GM19324 (cell line): ENCODE measurements around the gene CES3.
A peak's percentile ranks its signal among the peaks of the same experiment; 100 is the strongest.

Source experiments
- ATAC-seq: cut with Tn5 transposase; IDR thresholded peaks from one replicate; pipeline ENCODE4 v1.9.1; 2021; ENCODE audit warnings: mild to moderate bottlenecking, moderate library complexity; ENCODE audit not compliant: unreplicated experiment, low FRiP score

CES3 gene

GRCh38 chr16:66926171-66926947, 34.7 kb upstream of the CES3 start:
- ATAC-seq, result no peak

GRCh38 chr16:66926961-66927436, 34.1 kb upstream of the CES3 start:
- ATAC-seq, result no peak

- ATAC-seq, result no peak
Measured at GRCh38 chr16:66927918-66928649, 33.0 kb upstream of the CES3 start.

GRCh38 chr16:66928702-66929388, 32.2 kb upstream of the CES3 start:
- ATAC-seq, result no peak

GRCh38 chr16:66930189-66930588, 30.9 kb upstream of the CES3 start:
- no peak for ATAC-seq

- no peak for ATAC-seq
Measured at GRCh38 chr16:66931665-66932064, 29.4 kb upstream of the CES3 start.

GRCh38 chr16:66932076-66932475, 29.0 kb upstream of the CES3 start:
- no peak for ATAC-seq

- ATAC-seq, result no peak
Measured at GRCh38 chr16:66933776-66934137, 27.3 kb upstream of the CES3 start.

- peak; percentile 84 for ATAC-seq
Measured at GRCh38 chr16:66934138-66934838, 26.8 kb upstream of the CES3 start, which contains the start of gene CIAO2B. Gene CIAO2B (minus strand): TSS chr16:66934402. CDS start chr16:66934364, 38 bp downstream.

- ATAC-seq, result peak; percentile 14
Measured at GRCh38 chr16:66934839-66935313, 26.2 kb upstream of the CES3 start.

GRCh38 chr16:66935314-66936011, 25.6 kb upstream of the CES3 start, which contains the start of gene CES2:
Gene CES2 (plus strand): TSS chr16:66935516. CDS start chr16:66935636, 120 bp downstream.
- no peak for ATAC-seq

GRCh38 chr16:66936462-66936861, 24.6 kb upstream of the CES3 start:
- no peak for ATAC-seq

- ATAC-seq, result no peak
Measured at GRCh38 chr16:66936889-66937554, 24.0 kb upstream of the CES3 start.

- no peak for ATAC-seq
Measured at GRCh38 chr16:66937725-66938337, 23.2 kb upstream of the CES3 start.

GRCh38 chr16:66939366-66939765, 21.7 kb upstream of the CES3 start:
- no peak for ATAC-seq

GRCh38 chr16:66940236-66940635, 20.8 kb upstream of the CES3 start:
- no peak for ATAC-seq

GRCh38 chr16:66942981-66943380, 18.1 kb upstream of the CES3 start:
- ATAC-seq, result no peak

- no peak for ATAC-seq
Measured at GRCh38 chr16:66943426-66944053, 17.5 kb upstream of the CES3 start.
